Liver (tissue), 9 donors: Measurements from ENCODE around the gene PIEZO2. TPM values are rescaled to one million over a fixed set of nuclear protein-coding genes. Genes with fewer than 3 reads are reported as not detected.

ENCODE experiments used
- DNase-seq: peaks from one replicate; pipeline ENCODE4 v3.0.0-alpha.2; 2017; ENCODE audit warnings: low spot score
- H3K27ac ChIP-seq, 2 donors: one replicate each; pipeline ENCODE4 v1.7.0; 2013; ENCODE audit warnings: inconsistent platforms in 2 of 2, low read length in 2 of 2, control low read depth in 1 of 2, low read depth in 1 of 2, mild to moderate bottlenecking in 1 of 2
- H3K27me3 ChIP-seq, 4 donors: one replicate each; pipeline versions ENCODE4 v1.6.1 to v1.7.0; 2013; ENCODE audit warnings: low read length in 3 of 4, inconsistent platforms in 1 of 4, mild to moderate bottlenecking in 1 of 4, moderate library complexity in 1 of 4; ENCODE audit not compliant: control insufficient read depth in 4 of 4, insufficient read depth in 4 of 4
- H3K36me3 ChIP-seq, 4 donors: one replicate each; pipeline versions ENCODE4 v1.6.1 to v1.7.0; 2013; ENCODE audit warnings: low read length in 3 of 4, mild to moderate bottlenecking in 3 of 4, low read depth in 1 of 4, moderate library complexity in 1 of 4; ENCODE audit not compliant: control insufficient read depth in 4 of 4, insufficient read depth in 3 of 4
- H3K4me1 ChIP-seq, 4 donors: one replicate each; pipeline versions ENCODE4 v1.6.1 to v1.7.0; 2013; ENCODE audit warnings: low read length in 3 of 4, mild to moderate bottlenecking in 3 of 4, moderate library complexity in 1 of 4; ENCODE audit not compliant: control insufficient read depth in 4 of 4, insufficient read depth in 4 of 4
- H3K4me3 ChIP-seq, 3 donors: one replicate each; pipeline versions ENCODE4 v1.6.1 to v1.7.0; 2013; ENCODE audit warnings: low read length in 3 of 3, control low read depth in 1 of 3, low read depth in 1 of 3, mild to moderate bottlenecking in 1 of 3
- H3K9ac ChIP-seq, 2 donors: one replicate each; pipeline ENCODE4 v1.7.0; 2013; ENCODE audit warnings: low read length in 2 of 2, mild to moderate bottlenecking in 2 of 2, moderate library complexity in 2 of 2, control low read depth in 1 of 2, low read depth in 1 of 2
- H3K9me3 ChIP-seq, 4 donors: one replicate each; pipeline versions ENCODE4 v1.6.1 to v1.7.0; 2013; ENCODE audit warnings: low read length in 3 of 4; ENCODE audit not compliant: control insufficient read depth in 4 of 4
- EGR1 ChIP-seq, 2 donors: IDR thresholded peaks; 2 replicates each; pipeline ENCODE4 v1.6.1; 2016 to 2018; ENCODE audit warnings: antibody characterized with exemption in 2 of 2, low read depth in 2 of 2
- FOXA1 ChIP-seq: IDR thresholded peaks from 2 replicates; pipeline ENCODE4 v1.6.1; 2016; ENCODE audit warnings: antibody characterized with exemption
- FOXA2 ChIP-seq: IDR thresholded peaks from 2 replicates; pipeline ENCODE4 v1.6.1; 2016; ENCODE audit warnings: antibody characterized with exemption
- HNF4A ChIP-seq, 2 donors: conservative IDR thresholded peaks; 2 replicates each; pipeline ENCODE4 v1.6.1; 2016; ENCODE audit warnings: antibody characterized with exemption in 2 of 2, mild to moderate bottlenecking in 2 of 2
- JUND ChIP-seq, 2 donors: IDR thresholded peaks; 2 replicates each; pipeline ENCODE4 v1.6.1; 2016; ENCODE audit warnings: antibody characterized with exemption in 2 of 2
- NR2F2 ChIP-seq: IDR thresholded peaks from 2 replicates; pipeline ENCODE4 v1.6.1; 2016; ENCODE audit warnings: antibody characterized with exemption
- RAD21 ChIP-seq, 2 donors: IDR thresholded peaks; 2 replicates each; pipeline ENCODE4 v1.6.1; 2016; ENCODE audit warnings: antibody characterized with exemption in 2 of 2, mild to moderate bottlenecking in 2 of 2
- RXRA ChIP-seq, 2 donors: IDR thresholded peaks; 2 replicates each; pipeline ENCODE4 v1.6.1; 2017 to 2018; ENCODE audit warnings: antibody characterized with exemption in 2 of 2, mild to moderate bottlenecking in 1 of 2
- SP1 ChIP-seq: IDR thresholded peaks from 2 replicates; pipeline ENCODE4 v1.6.1; 2018; ENCODE audit warnings: antibody characterized with exemption, mild to moderate bottlenecking
- YY1 ChIP-seq: IDR thresholded peaks from 2 replicates; pipeline ENCODE4 v1.6.1; 2016; ENCODE audit warnings: antibody characterized with exemption, mild to moderate bottlenecking
- WGBS: extraction: QIAGEN DNeasy Blood & Tissue Kit; methylation state at CpG from one replicate; pipeline ENCODE4 v1.1.7; 2013; 5-methylcytosine and 5-hydroxymethylcytosine counted together
- polyA plus RNA-seq, 2 donors: library from polyadenylated mRNA; stranded (reverse) in 1 of 2; unstranded in 1 of 2; fragments of 200-250 nt in 1 of 2; fragments of >200 nt in 1 of 2; fragmentation: Nextera tagmentation in 1 of 2; extraction: Ambion mirVana in 1 of 2; gene quantifications; one replicate each; pipeline versions ENCODE4 v1.2.1 to v1.2.3, GENCODE V29; 2013 to 2015
- total RNA-seq, 2 donors: library from RNA; depleted of rRNA; stranded (reverse); fragments of >200 nt; gene quantifications; one replicate each; pipeline ENCODE4 v1.2.3, GENCODE V29; 2014
- TF ChIP-seq, protein P1 (sequence below): IDR thresholded peaks from 2 replicates; pipeline ENCODE4 v1.6.1; 2016; ENCODE audit warnings: antibody characterized with exemption
- TF ChIP-seq, protein P2 (sequence below): IDR thresholded peaks from 2 replicates; pipeline ENCODE4 v1.6.1; 2016; ENCODE audit warnings: antibody characterized with exemption
- TF ChIP-seq, protein P3 (sequence below): fragments of 150-350 bp; IDR thresholded peaks from 2 replicates; pipeline ENCODE4 v1.5.1; 2017; ENCODE audit warnings: improper control_type of control experiment, low read depth, low read length; ENCODE audit not compliant: missing input control
- donor health status: healthy.
- donor health status: healthy.
- donor health status: healthy.
- donor health status: healthy.
- donor health status: healthy.

The PIEZO2 gene
- total and polyA plus RNA-seq, 4 donors: 1.1 to 12.3 (median 4.8) TPM

GRCh38 chr18:10950080-10950875, 199.1 kb downstream of the PIEZO2 start:
- Histone ChIP-seq H3K4me3 (no peak overlapping the region), H3K27ac (no peak overlapping the region), H3K27me3 (no peaks in the 10 kb centered on the region), H3K36me3 (no peaks in the 10 kb centered on the region), H3K9me3 (peaks cover 0 to 12% (median 10%) of the 10 kb centered on the region in 4 donors), H3K9ac (no peak overlapping the region), H3K4me1 (no peaks in the 10 kb centered on the region)
- no peak for DNase-seq
- TF ChIP-seq, protein P1, sequence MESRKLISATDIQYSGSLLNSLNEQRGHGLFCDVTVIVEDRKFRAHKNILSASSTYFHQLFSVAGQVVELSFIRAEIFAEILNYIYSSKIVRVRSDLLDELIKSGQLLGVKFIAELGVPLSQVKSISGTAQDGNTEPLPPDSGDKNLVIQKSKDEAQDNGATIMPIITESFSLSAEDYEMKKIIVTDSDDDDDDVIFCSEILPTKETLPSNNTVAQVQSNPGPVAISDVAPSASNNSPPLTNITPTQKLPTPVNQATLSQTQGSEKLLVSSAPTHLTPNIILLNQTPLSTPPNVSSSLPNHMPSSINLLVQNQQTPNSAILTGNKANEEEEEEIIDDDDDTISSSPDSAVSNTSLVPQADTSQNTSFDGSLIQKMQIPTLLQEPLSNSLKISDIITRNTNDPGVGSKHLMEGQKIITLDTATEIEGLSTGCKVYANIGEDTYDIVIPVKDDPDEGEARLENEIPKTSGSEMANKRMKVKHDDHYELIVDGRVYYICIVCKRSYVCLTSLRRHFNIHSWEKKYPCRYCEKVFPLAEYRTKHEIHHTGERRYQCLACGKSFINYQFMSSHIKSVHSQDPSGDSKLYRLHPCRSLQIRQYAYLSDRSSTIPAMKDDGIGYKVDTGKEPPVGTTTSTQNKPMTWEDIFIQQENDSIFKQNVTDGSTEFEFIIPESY: no peak
- TF ChIP-seq JUND (IDR thresholded peaks at IDR 0.05) (no peak), FOXA1 (no peak), FOXA2 (no peak), NR2F2 (no peak), HNF4A (conservative IDR thresholded peaks at IDR 0.05) (no peak)
- WGBS: 87% methylated on average over 12 of the region's 12 CpGs

DNA sequence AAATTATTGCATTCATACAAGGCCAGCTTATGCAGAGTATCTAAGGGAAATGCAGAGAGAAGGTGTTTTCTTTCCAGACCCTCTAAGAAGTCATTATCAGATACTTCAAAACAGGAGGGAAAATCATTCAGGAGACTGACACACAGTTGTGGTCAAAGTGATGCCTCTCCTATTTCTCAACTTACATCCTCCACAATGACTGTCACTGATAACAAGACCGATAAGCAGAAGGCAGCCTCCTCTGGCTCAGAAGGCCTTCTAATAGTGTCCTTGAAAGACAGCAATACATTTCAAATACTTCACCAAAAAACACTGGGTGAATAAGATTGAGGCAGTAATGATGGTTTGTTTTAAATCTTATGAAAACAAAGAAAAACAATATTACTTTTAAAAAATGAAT, 199.7 kb downstream of the PIEZO2 start:
- 55% methylated on average over 1 of the region's 1 CpG for WGBS
- H3K27ac ChIP-seq: no peak overlapping the region
- TF ChIP-seq SP1: no peak
- H3K9me3 ChIP-seq: peaks cover 3 to 12% (median 10%) of the 10 kb centered on the region in 4 donors
- no peak for DNase-seq
- H3K4me1 ChIP-seq: no peaks in the 10 kb centered on the region
- no peak overlapping the region for H3K4me3 ChIP-seq
- no peak overlapping the region for H3K9ac ChIP-seq
- H3K36me3 ChIP-seq: no peaks in the 10 kb centered on the region
- no peaks in the 10 kb centered on the region for H3K27me3 ChIP-seq

DNA sequence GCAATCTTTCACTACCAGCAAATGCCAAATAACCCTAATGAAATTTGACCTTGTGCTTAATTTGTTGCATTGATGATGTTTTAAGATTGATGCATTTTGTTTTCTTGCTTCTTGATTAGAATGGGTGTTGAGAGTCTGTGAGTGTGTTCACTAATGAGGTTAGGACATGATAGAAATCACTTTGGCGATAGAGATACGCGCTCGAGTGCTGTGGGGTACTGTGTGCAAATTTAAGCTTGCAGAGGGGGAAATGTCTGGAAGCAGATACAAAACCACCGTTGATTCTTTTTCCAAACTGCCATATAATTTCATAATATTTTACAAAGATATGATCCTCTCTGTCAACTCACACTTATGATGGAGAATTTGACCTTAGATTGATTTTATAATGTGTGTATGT, 200.9 kb downstream of the PIEZO2 start:
- no peak for TF ChIP-seq YY1
- TF ChIP-seq FOXA2: no peak
- TF ChIP-seq, protein P2, sequence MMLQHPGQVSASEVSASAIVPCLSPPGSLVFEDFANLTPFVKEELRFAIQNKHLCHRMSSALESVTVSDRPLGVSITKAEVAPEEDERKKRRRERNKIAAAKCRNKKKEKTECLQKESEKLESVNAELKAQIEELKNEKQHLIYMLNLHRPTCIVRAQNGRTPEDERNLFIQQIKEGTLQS: no peak
- TF ChIP-seq RAD21 (IDR thresholded peaks at IDR 0.05): no peak
- no peak for TF ChIP-seq NR2F2
- TF ChIP-seq EGR1 (IDR thresholded peaks at IDR 0.05; ENCODE audit: low read depth in 2 of 2): no peak
- TF ChIP-seq, protein P3, sequence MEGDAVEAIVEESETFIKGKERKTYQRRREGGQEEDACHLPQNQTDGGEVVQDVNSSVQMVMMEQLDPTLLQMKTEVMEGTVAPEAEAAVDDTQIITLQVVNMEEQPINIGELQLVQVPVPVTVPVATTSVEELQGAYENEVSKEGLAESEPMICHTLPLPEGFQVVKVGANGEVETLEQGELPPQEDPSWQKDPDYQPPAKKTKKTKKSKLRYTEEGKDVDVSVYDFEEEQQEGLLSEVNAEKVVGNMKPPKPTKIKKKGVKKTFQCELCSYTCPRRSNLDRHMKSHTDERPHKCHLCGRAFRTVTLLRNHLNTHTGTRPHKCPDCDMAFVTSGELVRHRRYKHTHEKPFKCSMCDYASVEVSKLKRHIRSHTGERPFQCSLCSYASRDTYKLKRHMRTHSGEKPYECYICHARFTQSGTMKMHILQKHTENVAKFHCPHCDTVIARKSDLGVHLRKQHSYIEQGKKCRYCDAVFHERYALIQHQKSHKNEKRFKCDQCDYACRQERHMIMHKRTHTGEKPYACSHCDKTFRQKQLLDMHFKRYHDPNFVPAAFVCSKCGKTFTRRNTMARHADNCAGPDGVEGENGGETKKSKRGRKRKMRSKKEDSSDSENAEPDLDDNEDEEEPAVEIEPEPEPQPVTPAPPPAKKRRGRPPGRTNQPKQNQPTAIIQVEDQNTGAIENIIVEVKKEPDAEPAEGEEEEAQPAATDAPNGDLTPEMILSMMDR: no peak
- no peak for TF ChIP-seq HNF4A (conservative IDR thresholded peaks at IDR 0.05)
- TF ChIP-seq RXRA (IDR thresholded peaks at IDR 0.05): no peak

More for the DNA sequence above, 200.9 kb downstream of the PIEZO2 start:
- no peak overlapping the region for H3K9ac ChIP-seq
- no peaks in the 10 kb centered on the region for H3K27me3 ChIP-seq
- no peaks in the 10 kb centered on the region for H3K36me3 ChIP-seq
- H3K27ac ChIP-seq: no peak overlapping the region
- peaks cover 5 to 12% (median 10%) of the 10 kb centered on the region in 4 donors for H3K9me3 ChIP-seq
- no peaks in the 10 kb centered on the region for H3K4me1 ChIP-seq
- no peak for DNase-seq
- no peak overlapping the region for H3K4me3 ChIP-seq
- 93% methylated on average over 5 of the region's 5 CpGs for WGBS
